T-cell (primary cell): ENCODE results near the gene TSR3. TPM values are rescaled to one million over a fixed set of nuclear protein-coding genes. Genes with fewer than 3 reads are reported as not detected.

ENCODE experiments used
- ATAC-seq, 4 experiments: fragments of 200-7000 bp in 3 of 4; fragments of 150-1000 bp in 1 of 4; cut with Tn5 transposase; replicated peaks in 1 of 4; 1 replicate in 3 of 4; 2 replicates in 1 of 4; pipeline ENCODE4 v1.10.0; 2021; ENCODE audit warnings: moderate library complexity in 3 of 4, mild to moderate bottlenecking in 2 of 4, moderate number of reproducible peaks in 1 of 4
- CTCF ChIA-PET, 2 donors: fragments of 300-600 bp; sonication (Branson Sonifier 250); formaldehyde crosslinking; loops; one replicate each; lab custom pipeline; 2022; ENCODE audit warnings: antibody characterized with exemption in 2 of 2; lab: Charles Lee
- POLR2A ChIA-PET, 2 donors: fragments of 300-600 bp; sonication (Branson Sonifier 250); formaldehyde crosslinking; loops; one replicate each; lab custom pipeline; 2022; ENCODE audit warnings: antibody characterized with exemption in 2 of 2; lab: Charles Lee
- DNase-seq, 35 experiments: peaks; one replicate each; pipeline versions ENCODE4 v3.0.0 to v3.0.0-alpha.2; 2013 to 2023
- H3K27ac ChIP-seq: one replicate; pipeline ENCODE4 v1.5.1; 2013; ENCODE audit warnings: low read length
- H3K27me3 ChIP-seq, 2 experiments: replicated peaks in 1 of 2; 1 replicate in 1 of 2; 2 replicates in 1 of 2; pipeline versions ENCODE4 v1.6.1 to v1.7.0; 2013; ENCODE audit warnings: low read length in 1 of 2, mixed read lengths in 1 of 2; ENCODE audit not compliant: control insufficient read depth in 2 of 2, insufficient read depth in 2 of 2; ENCODE audit errors: extremely low read depth in 1 of 2
- H3K36me3 ChIP-seq, 2 donors: 1 replicate in 1 of 2; 2 replicates in 1 of 2; pipeline versions ENCODE4 v1.6.1 to v1.7.0; 2013; ENCODE audit warnings: low read length in 1 of 2; ENCODE audit not compliant: control insufficient read depth in 2 of 2, insufficient read depth in 1 of 2; ENCODE audit errors: extremely low read depth in 1 of 2
- H3K4me1 ChIP-seq, 2 experiments: 1 replicate in 1 of 2; 2 replicates in 1 of 2; pipeline versions ENCODE4 v1.6.1 to v1.7.0; 2013; ENCODE audit warnings: low read length in 2 of 2, mixed read lengths in 1 of 2; ENCODE audit not compliant: insufficient read depth in 2 of 2, control insufficient read depth in 1 of 2; ENCODE audit errors: extremely low read depth in 1 of 2
- H3K4me3 ChIP-seq, 2 donors: 1 replicate in 1 of 2; 2 replicates in 1 of 2; pipeline versions ENCODE4 v1.5.1 to v1.7.0; 2013; ENCODE audit warnings: mild to moderate bottlenecking in 2 of 2, low read length in 1 of 2, moderate library complexity in 1 of 2; ENCODE audit not compliant: control insufficient read depth in 1 of 2; ENCODE audit errors: extremely low read depth in 1 of 2
- H3K9me3 ChIP-seq: 2 replicates; pipeline ENCODE4 v1.7.0; 2013
- H3K27ac Mint-ChIP-seq, 2 donors: one replicate each; pipeline ENCODE4 v1.8.0; 2020 to 2021; ENCODE audit warnings: mild to moderate bottlenecking in 2 of 2, mixed read lengths in 2 of 2
- H3K27me3 Mint-ChIP-seq, 2 donors: one replicate each; pipeline ENCODE4 v1.8.0; 2021 to 2022; ENCODE audit warnings: mixed read lengths in 2 of 2
- H3K36me3 Mint-ChIP-seq: one replicate; pipeline ENCODE4 v1.8.0; 2021; ENCODE audit warnings: mixed read lengths
- H3K4me1 Mint-ChIP-seq, 3 donors: one replicate each; pipeline ENCODE4 v1.8.0; 2020 to 2022; ENCODE audit warnings: mixed read lengths in 3 of 3, mild to moderate bottlenecking in 1 of 3
- H3K4me3 Mint-ChIP-seq, 3 donors: one replicate each; pipeline ENCODE4 v1.8.0; 2020 to 2022; ENCODE audit warnings: mild to moderate bottlenecking in 3 of 3, mixed read lengths in 3 of 3, moderate library complexity in 3 of 3
- H3K9me3 Mint-ChIP-seq, 3 donors: one replicate each; pipeline ENCODE4 v1.8.0; 2020 to 2022; ENCODE audit warnings: mixed read lengths in 3 of 3
- WGBS: methylation state at CpG from one replicate; pipeline ENCODE4 v1.1.5; 2013; ENCODE audit warnings: missing lambda C conversion rate; ENCODE audit not compliant: insufficient coverage; 5-methylcytosine and 5-hydroxymethylcytosine counted together
- total RNA-seq, 35 experiments: library from RNA in 6 of 35; stranded (reverse) in 6 of 35; fragments of 120-200 nt in 1 of 35; gene quantifications; one replicate each; pipeline versions ENCODE4 v1.2.1 to v1.2.4 and lab custom pipeline; 2013 to 2026

Gene TSR3
- total RNA-seq, 5 donors from 2014 or later (not counting 1 experiment from before 2014, with no cell fraction given), result 25.4 to 53.1 (median 48.1) TPM

DNA sequence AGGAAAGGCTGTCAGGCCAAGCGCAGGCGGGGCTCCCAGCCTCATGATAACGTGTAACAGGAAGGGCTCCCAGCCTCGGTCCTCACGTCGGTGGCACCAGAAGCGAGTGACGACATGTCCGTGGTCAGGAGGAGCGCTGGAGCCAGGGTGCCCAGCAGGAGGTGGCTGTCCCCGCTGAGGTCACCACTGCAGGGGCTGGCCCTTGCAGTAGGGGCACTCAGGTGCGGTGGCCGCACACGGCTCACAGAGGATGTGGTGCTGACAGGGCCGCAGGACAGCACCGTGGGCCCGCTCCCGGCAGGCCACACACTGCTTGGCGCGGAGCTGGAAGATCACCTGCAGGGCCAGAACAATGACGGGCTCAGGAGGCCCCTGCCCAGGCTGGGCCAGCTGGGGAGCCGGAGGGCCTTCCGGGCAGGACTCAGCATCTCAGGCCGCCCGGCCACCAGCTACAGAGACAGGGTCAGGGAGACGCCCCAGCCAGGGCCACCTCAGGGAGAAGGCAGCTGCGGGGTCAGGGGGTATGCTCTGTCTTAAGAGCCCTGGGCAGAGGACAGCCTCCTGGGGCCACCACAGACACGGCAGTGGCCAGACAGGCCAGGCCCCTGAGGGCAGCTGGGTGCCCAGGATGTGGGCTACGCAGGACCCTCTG lies 14.5 kb upstream of the TSR3 start:
- Mint-ChIP-seq H3K36me3 (peaks cover 2% of the 10 kb centered on the region), H3K4me1 (peaks cover 0 to 5% (median 2%) of the 10 kb centered on the region in 3 donors), H3K4me3 (no peak overlapping the region), H3K9me3 (no peaks in the 10 kb centered on the region), H3K27ac (no peak overlapping the region), H3K27me3 (no peaks in the 10 kb centered on the region)
- WGBS, result 89% methylated on average over 26 of the region's 29 CpGs
- H3K27ac ChIP-seq, result no peak overlapping the region
- H3K9me3 ChIP-seq, result no peaks in the 10 kb centered on the region
- POLR2A ChIA-PET, result interaction anchor here in 1 of 2 donors (0.5 kb wide), 1 partner anchor 14 kb away, joined by 7 read pairs; no protein-coding TSS in a partner anchor
- CTCF ChIA-PET, result no interaction called here
- DNase-seq, result no peak
- no peaks in the 10 kb centered on the region for H3K27me3 ChIP-seq
- ATAC-seq, result no peak
- peaks cover 14 to 55% of the 10 kb centered on the region in 2 donors for H3K36me3 ChIP-seq
- peaks cover 0 to 4% of the 10 kb centered on the region in 2 experiments for H3K4me1 ChIP-seq
- H3K4me3 ChIP-seq, result no peak overlapping the region

DNA sequence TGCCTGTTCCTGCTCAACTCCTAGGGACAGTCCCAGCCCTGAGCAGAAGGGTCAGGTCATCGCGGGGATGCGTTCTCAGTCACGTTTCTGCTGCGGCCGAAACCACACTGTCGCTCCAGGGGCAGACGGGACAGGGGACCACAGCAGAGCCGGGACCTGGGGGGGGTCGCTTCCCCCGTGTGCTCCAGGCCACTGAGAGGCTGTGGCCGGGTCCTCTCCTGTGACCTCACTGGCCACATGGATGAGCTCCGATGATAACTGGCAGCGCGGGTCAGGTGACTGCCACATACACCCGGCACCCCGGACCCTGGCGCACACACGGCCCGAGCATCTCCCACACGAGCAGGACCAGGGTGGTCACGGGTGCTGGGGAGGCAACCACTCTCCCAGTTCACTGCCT lies 12.8 kb upstream of the TSR3 start:
- WGBS, result 84% methylated on average over 18 of the region's 22 CpGs
- H3K27ac Mint-ChIP-seq, result no peak overlapping the region
- no peaks in the 10 kb centered on the region for H3K27me3 Mint-ChIP-seq
- H3K9me3 Mint-ChIP-seq, result no peaks in the 10 kb centered on the region
- ChIA-PET CTCF (interaction anchor here in 1 of 2 donors (1.0 kb wide), 1 partner anchor 15 kb away, joined by 3 read pairs; no protein-coding TSS in a partner anchor), POLR2A (no interaction called here)
- H3K4me3 ChIP-seq, result no peak overlapping the region
- peaks cover 14 to 52% of the 10 kb centered on the region in 2 donors for H3K36me3 ChIP-seq
- peaks cover 0 to 4% of the 10 kb centered on the region in 2 experiments for H3K4me1 ChIP-seq
- no peaks in the 10 kb centered on the region for H3K9me3 ChIP-seq
- no peaks in the 10 kb centered on the region for H3K27me3 ChIP-seq
- H3K27ac ChIP-seq, result no peak overlapping the region
- peaks cover 0 to 5% (median 2%) of the 10 kb centered on the region in 3 donors for H3K4me1 Mint-ChIP-seq
- peaks cover 2% of the 10 kb centered on the region for H3K36me3 Mint-ChIP-seq
- no peak for DNase-seq
- H3K4me3 Mint-ChIP-seq, result no peak overlapping the region
- no peak for ATAC-seq

DNA sequence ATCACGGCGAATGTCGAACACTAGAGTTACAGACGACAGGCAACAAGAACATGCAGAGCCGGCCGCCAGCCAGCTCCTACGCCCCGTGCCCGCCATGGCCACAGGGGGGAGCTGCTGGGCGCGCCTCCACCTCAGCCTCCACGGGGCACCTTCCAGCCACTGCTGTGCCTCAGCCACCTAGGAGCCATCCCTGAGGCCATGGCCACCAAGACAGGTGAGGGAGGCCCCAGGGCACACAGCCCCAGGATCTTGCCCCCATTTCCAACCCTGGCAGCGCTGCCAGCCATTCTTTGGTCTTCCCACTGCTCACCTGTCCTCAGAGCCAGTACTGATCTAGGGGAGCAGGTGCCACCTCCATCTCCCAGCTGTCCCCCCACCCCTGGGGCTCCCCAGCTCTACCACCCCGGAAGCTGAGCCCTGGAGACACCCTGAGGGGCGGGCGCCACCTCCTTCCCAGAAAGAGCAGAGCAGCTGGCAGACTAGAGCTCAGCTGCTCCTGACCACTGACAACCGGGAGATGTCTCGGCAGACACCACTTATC lies 11.9 kb upstream of the TSR3 start:
- H3K27ac ChIP-seq, result no peak overlapping the region
- ChIA-PET CTCF (interaction anchor here (0.5 to 0.9 kb wide), 3 partner anchors 17 to 77 kb away, joined by 3 to 8 read pairs (median 4); no protein-coding TSS in a partner anchor), POLR2A (no interaction called here)
- peaks cover 14 to 52% of the 10 kb centered on the region in 2 donors for H3K36me3 ChIP-seq
- peaks cover 2% of the 10 kb centered on the region for H3K36me3 Mint-ChIP-seq
- H3K9me3 ChIP-seq, result no peaks in the 10 kb centered on the region
- no peaks in the 10 kb centered on the region for H3K9me3 Mint-ChIP-seq
- H3K27ac Mint-ChIP-seq, result peak overlapping the region in 1 of 2 donors; percentile 58
- WGBS, result 40% methylated on average over 15 of the region's 18 CpGs
- ATAC-seq, result peak; percentile 88 to 93 (median 90)
- H3K27me3 ChIP-seq, result no peaks in the 10 kb centered on the region
- no peaks in the 10 kb centered on the region for H3K27me3 Mint-ChIP-seq
- no peak overlapping the region for H3K4me3 ChIP-seq
- no peak overlapping the region for H3K4me3 Mint-ChIP-seq
- peaks cover 0 to 4% of the 10 kb centered on the region in 2 experiments for H3K4me1 ChIP-seq
- H3K4me1 Mint-ChIP-seq, result peaks cover 0 to 5% (median 2%) of the 10 kb centered on the region in 3 donors
- DNase-seq, result peak in 34 of 35 experiments; percentile 34 to 78 (median 61)

DNA sequence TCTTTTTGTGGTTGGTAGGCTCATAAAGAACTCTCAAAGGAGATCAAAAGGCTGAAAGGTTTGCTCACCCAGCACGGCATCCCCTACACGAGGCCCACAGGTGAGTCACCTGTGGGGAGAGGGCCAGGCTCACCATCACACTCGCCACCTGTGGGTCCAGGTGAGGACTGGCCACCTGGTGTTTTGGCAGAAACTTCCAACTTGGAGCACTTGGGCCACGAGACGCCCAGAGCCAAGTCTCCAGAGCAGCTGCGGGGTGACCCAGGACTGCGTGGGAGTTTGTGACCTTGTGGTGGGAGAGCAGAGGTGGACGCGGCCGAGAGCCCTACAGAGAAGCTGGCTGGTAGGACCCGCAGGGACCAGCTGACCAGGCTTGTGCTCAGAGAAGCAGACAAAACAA lies 11.1 kb upstream of the TSR3 start:
- POLR2A ChIA-PET, result no interaction called here
- H3K9me3 ChIP-seq, result no peaks in the 10 kb centered on the region
- H3K4me1 Mint-ChIP-seq, result peaks cover 0 to 9% (median 5%) of the 10 kb centered on the region in 3 donors
- H3K36me3 ChIP-seq, result peaks cover 14 to 49% of the 10 kb centered on the region in 2 donors
- no peaks in the 10 kb centered on the region for H3K9me3 Mint-ChIP-seq
- H3K4me3 Mint-ChIP-seq, result no peak overlapping the region
- CTCF ChIA-PET, result interaction anchor here in 1 of 2 donors (0.9 kb wide), 1 partner anchor 18 kb away, joined by 3 read pairs; no protein-coding TSS in a partner anchor
- no peak overlapping the region for H3K4me3 ChIP-seq
- no peak for ATAC-seq
- 85% methylated on average over 10 of the region's 11 CpGs for WGBS
- no peaks in the 10 kb centered on the region for H3K27me3 Mint-ChIP-seq
- no peaks in the 10 kb centered on the region for H3K27me3 ChIP-seq
- DNase-seq, result no peak
- H3K27ac Mint-ChIP-seq, result no peak overlapping the region
- peaks cover 2% of the 10 kb centered on the region for H3K36me3 Mint-ChIP-seq
- no peak overlapping the region for H3K27ac ChIP-seq
- peaks cover 0 to 4% of the 10 kb centered on the region in 2 experiments for H3K4me1 ChIP-seq

DNA sequence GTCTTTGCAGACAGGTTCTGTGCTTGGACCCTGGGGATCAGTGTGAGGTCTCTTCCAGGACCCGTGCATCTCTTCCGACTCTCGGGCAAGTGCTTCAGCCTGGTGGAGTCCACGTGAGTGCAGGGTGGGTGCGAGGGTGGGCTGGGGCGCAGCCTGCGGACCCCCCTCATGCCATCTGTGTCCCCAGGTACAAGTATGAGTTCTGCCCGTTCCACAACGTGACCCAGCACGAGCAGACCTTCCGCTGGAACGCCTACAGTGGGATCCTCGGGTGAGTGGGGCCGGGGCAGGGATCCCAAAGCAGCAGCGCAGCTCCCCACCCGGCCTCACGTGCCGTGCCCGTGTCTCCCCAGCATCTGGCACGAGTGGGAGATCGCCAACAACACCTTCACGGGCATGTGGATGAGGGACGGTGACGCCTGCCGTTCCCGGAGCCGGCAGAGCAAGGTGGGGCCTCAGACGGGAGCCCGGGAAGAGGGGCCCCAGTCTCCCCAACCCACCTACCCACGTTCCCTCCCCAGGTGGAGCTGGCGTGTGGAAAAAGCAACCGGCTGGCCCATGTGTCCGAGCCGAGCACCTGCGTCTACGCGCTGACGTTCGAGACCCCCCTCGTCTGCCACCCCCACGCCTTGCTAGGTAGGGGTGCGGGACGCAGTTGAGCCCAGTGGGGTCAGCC lies 10.1 kb upstream of the TSR3 start:
- no peaks in the 10 kb centered on the region for H3K9me3 Mint-ChIP-seq
- POLR2A ChIA-PET, result no interaction called here
- no peaks in the 10 kb centered on the region for H3K9me3 ChIP-seq

DNA sequence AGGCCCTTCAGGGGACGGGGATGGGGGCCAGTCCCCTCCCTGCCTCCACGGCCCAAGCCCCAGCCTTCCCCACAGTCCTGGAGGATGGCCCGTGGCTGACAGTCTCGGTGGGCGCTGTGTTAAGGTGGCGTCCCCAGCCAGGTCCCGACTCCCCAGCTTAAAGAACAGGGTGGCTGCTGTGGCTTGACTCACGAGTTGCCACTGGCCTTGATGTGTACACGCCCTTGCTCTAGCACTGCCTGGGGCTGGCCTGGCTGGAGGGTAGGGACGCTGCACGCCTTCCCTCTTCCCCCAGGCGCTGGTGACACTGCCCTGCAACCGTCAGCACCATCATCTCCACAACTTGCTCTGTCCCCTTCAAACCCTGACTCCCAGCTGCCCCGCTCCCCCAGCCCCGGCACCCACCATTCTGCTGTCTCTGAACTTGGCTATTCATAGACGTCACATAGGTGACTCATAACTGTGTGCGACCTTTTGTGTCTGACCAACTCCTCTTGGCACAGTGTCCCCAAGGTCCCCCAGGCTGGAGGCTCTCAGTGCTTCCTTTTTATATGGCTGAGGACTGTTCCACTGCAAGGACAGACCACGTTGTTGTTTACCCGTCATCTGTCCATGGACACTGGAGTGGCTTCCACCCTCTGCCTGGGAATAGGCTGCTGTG lies 6.4 kb upstream of the TSR3 start:
- H3K27me3 Mint-ChIP-seq, result no peaks in the 10 kb centered on the region
- peaks cover 19 to 24% (median 20%) of the 10 kb centered on the region in 3 donors for H3K4me1 Mint-ChIP-seq
- H3K36me3 Mint-ChIP-seq, result no peaks in the 10 kb centered on the region
- Histone ChIP-seq H3K27me3 (no peaks in the 10 kb centered on the region), H3K4me1 (peaks cover 0 to 17% of the 10 kb centered on the region in 2 experiments), H3K27ac (no peak overlapping the region), H3K36me3 (peaks cover 3 to 24% of the 10 kb centered on the region in 2 donors), H3K9me3 (no peaks in the 10 kb centered on the region), H3K4me3 (no peak overlapping the region)
- H3K4me3 Mint-ChIP-seq, result no peak overlapping the region
- ChIA-PET CTCF (no interaction called here), POLR2A (no interaction called here)
- H3K27ac Mint-ChIP-seq, result no peak overlapping the region
- DNase-seq, result no peak
- H3K9me3 Mint-ChIP-seq, result no peaks in the 10 kb centered on the region
- 79% methylated on average over 10 of the region's 19 CpGs for WGBS
- ATAC-seq, result peak in 1 of 4 experiments; percentile 14

More for the DNA sequence above, 10.1 kb upstream of the TSR3 start:
- Histone ChIP-seq H3K27me3 (no peaks in the 10 kb centered on the region), H3K27ac (no peak overlapping the region), H3K36me3 (peaks cover 14 to 42% of the 10 kb centered on the region in 2 donors), H3K4me1 (peaks cover 0 to 4% of the 10 kb centered on the region in 2 experiments), H3K4me3 (no peak overlapping the region)
- Mint-ChIP-seq H3K36me3 (peaks cover 2% of the 10 kb centered on the region), H3K27me3 (no peaks in the 10 kb centered on the region), H3K4me1 (peaks cover 0 to 9% (median 5%) of the 10 kb centered on the region in 3 donors), H3K27ac (no peak overlapping the region), H3K4me3 (no peak overlapping the region)
- WGBS, result 96% methylated on average over 38 of the region's 43 CpGs
- DNase-seq, result no peak
- CTCF ChIA-PET, result no interaction called here
- ATAC-seq, result no peak
